Measurements from ENCODE around the gene ZNF425.

- TF ChIP-seq CTCF (conservative IDR thresholded peaks at IDR 0.05) (no peak), EZH2 (IDR thresholded peaks at IDR 0.05; ENCODE audit: low read depth) (no peak)
Measured at GRCh38 chr7:149071641-149072437, 54.3 kb downstream of the ZNF425 start.
